ENCODE data around the gene SNX15. TPM values are rescaled to one million over a fixed set of nuclear protein-coding genes. Genes with fewer than 3 reads are reported as not detected.

SNX15 gene
- total RNA-seq = 1 to 10 TPM; 9.3 to 9.6 TPM

GRCh38 chr11:65027213-65028067 is at the start of gene SNX15:
Gene SNX15 (plus strand): TSS chr11:65027439. CDS start chr11:65027538, 99 bp downstream.

GRCh38 chr11:64996710-64997380 is 30.4 kb upstream of the SNX15 start, which contains the start of gene BATF2:
Gene BATF2 (minus strand): TSS chr11:64996971. CDS start chr11:64996914, 57 bp downstream.

GRCh38 chr11:65013888-65014725 is 13.1 kb upstream of the SNX15 start, which contains the start of gene ARL2:
Gene ARL2 (plus strand): TSS chr11:65014160. CDS start chr11:65014208, 48 bp downstream.

GRCh38 chr11:65040847-65041622 is 13.8 kb downstream of the SNX15 start, which contains the start of gene SAC3D1:
Gene SAC3D1 (plus strand): TSS chr11:65041210. CDS start chr11:65041293, 83 bp downstream.

GRCh38 chr11:65058419-65059054 is 31.3 kb downstream of the SNX15 start, which contains the start of gene NAALADL1:
Gene NAALADL1 (minus strand): TSS chr11:65058553. CDS start chr11:65058521, 32 bp downstream.

GRCh38 chr11:65083834-65084597 is 56.8 kb downstream of the SNX15 start, which contains the start of the genes CDCA5 and ZFPL1:
Gene CDCA5 (minus strand): TSS chr11:65084040. CDS start chr11:65083978, 62 bp downstream.
Gene ZFPL1 (plus strand): TSS chr11:65084222. CDS start chr11:65084699, 477 bp downstream.

Small RNAs within 50 kb of the gene (small RNA-seq; reads per million reads assigned to genes)
- gene MIR6879 (0 reads per million in 2 donors), gene SNX15 (0 reads per million in 2 donors)

Other genes with a start within 250 kb of the SNX15 start
- 100 to 1,000 TPM in 1 of 2 donors, 10 to 100 TPM in 1; 95.7 to 122 TPM for gene SF1, start 248.9 kb upstream of the SNX15 start, total RNA-seq
- 10 to 100 TPM; 11.4 to 17.3 TPM for gene MAP4K2, start 224.2 kb upstream of the SNX15 start, total RNA-seq
- 10 to 100 TPM; 17.2 to 26.3 TPM for gene MEN1, start 216.9 kb upstream of the SNX15 start, total RNA-seq
- under 1 TPM; under 0.01 to 1.00 TPM for gene CDC42BPG, start 182.8 kb upstream of the SNX15 start, total RNA-seq
- 10 to 100 TPM; 16.2 to 49.0 TPM for gene EHD1, start 148.8 kb upstream of the SNX15 start, total RNA-seq
- gene ATG2A, start 110.2 kb upstream of the SNX15 start, total RNA-seq = 10 to 100 TPM; 22.3 to 58.5 TPM
- 10 to 100 TPM in 1 of 2 donors, 1 to 10 TPM in 1; 9.0 to 29.9 TPM for gene PPP2R5B, start 102.8 kb upstream of the SNX15 start, total RNA-seq
- gene GPHA2, start 91.5 kb upstream of the SNX15 start, total RNA-seq = not detected
- gene MAJIN, start 55.3 kb upstream of the SNX15 start, total RNA-seq = not detected
- gene BATF2, start 30.5 kb upstream of the SNX15 start, total RNA-seq = 10 to 100 TPM; 10.7 to 29.0 TPM
- 100 to 1,000 TPM; 112 to 138 TPM for gene ARL2, start 13.3 kb upstream of the SNX15 start, total RNA-seq
- 10 to 100 TPM; 10.3 to 25.0 TPM for gene SAC3D1, start 13.8 kb downstream of the SNX15 start, total RNA-seq
- gene NAALADL1, start 31.1 kb downstream of the SNX15 start, total RNA-seq = 10 to 100 TPM in 1 of 2 donors, 1 to 10 TPM in 1; 5.7 to 11.7 TPM
- 10 to 100 TPM; 11.4 to 29.6 TPM for gene CDCA5, start 56.6 kb downstream of the SNX15 start, total RNA-seq
- 10 to 100 TPM; 32.0 to 33.0 TPM for gene ZFPL1, start 56.8 kb downstream of the SNX15 start, total RNA-seq
- 10 to 100 TPM; 78.5 to 78.6 TPM for gene VPS51, start 68.8 kb downstream of the SNX15 start, total RNA-seq
- 1 to 10 TPM; 9.3 TPM for gene TM7SF2, start 84.4 kb downstream of the SNX15 start, total RNA-seq
- 10 to 100 TPM; 13.1 to 16.7 TPM for gene ZNHIT2, start 90.3 kb downstream of the SNX15 start, total RNA-seq
- 100 to 1,000 TPM; 127 to 221 TPM for gene FAU, start 94.7 kb downstream of the SNX15 start, total RNA-seq
- 10 to 100 TPM; 59.2 to 59.6 TPM for gene MRPL49, start 94.9 kb downstream of the SNX15 start, total RNA-seq
- 10 to 100 TPM; 16.0 to 18.6 TPM for gene SYVN1, start 107.1 kb downstream of the SNX15 start, total RNA-seq
- gene SPDYC, start 142.8 kb downstream of the SNX15 start, total RNA-seq = not detected
- 100 to 1,000 TPM; 101 to 111 TPM for gene CAPN1, start 154.5 kb downstream of the SNX15 start, total RNA-seq
- 10 to 100 TPM; 18.6 to 37.3 TPM for gene POLA2, start 234.5 kb downstream of the SNX15 start, total RNA-seq

Data from melanocyte of skin (primary cell).